ENCODE measurements around the gene THADA.
A peak's percentile ranks its signal among the peaks of the same experiment; 100 is the strongest.

THADA gene

GRCh38 chr2:43224571-43225092, 371.2 kb downstream of the THADA start:
- DNase-seq (ENCODE audit: low read depth in 3 of 3) = no peak

GRCh38 chr2:43224131-43224570, 371.7 kb downstream of the THADA start:
- peak; percentile 47 to 55 (median 50) for DNase-seq (ENCODE audit: low read depth in 3 of 3)

GRCh38 chr2:43223521-43224001, 372.3 kb downstream of the THADA start:
- no peak for DNase-seq (ENCODE audit: low read depth in 3 of 3)

GRCh38 chr2:43222475-43223309, 373.1 kb downstream of the THADA start:
- DNase-seq (ENCODE audit: low read depth in 3 of 3) = no peak

GRCh38 chr2:43221763-43222474, 373.9 kb downstream of the THADA start:
- peak in 1 of 3 experiments; percentile 22 for DNase-seq (ENCODE audit: low read depth in 3 of 3)

- DNase-seq (ENCODE audit: low read depth in 3 of 3) = no peak
Measured at GRCh38 chr2:43221124-43221762, 374.6 kb downstream of the THADA start.

GRCh38 chr2:43220760-43221123, 375.1 kb downstream of the THADA start:
- DNase-seq (ENCODE audit: low read depth in 3 of 3) = no peak

GRCh38 chr2:43220229-43220751, 375.5 kb downstream of the THADA start:
- DNase-seq (ENCODE audit: low read depth in 3 of 3) = no peak

GRCh38 chr2:43219383-43220228, 376.2 kb downstream of the THADA start:
- DNase-seq (ENCODE audit: low read depth in 3 of 3) = peak; percentile 24 to 57 (median 42)

- DNase-seq (ENCODE audit: low read depth in 3 of 3) = peak in 2 of 3 experiments; percentile 61 to 63
Measured at GRCh38 chr2:43218702-43219382, 377.0 kb downstream of the THADA start.

GRCh38 chr2:43218155-43218701, 377.6 kb downstream of the THADA start:
- DNase-seq (ENCODE audit: low read depth in 3 of 3) = no peak

- DNase-seq (ENCODE audit: low read depth in 3 of 3) = no peak
Measured at GRCh38 chr2:43217228-43218154, 378.3 kb downstream of the THADA start.

- DNase-seq (ENCODE audit: low read depth in 3 of 3) = no peak
Measured at GRCh38 chr2:43216629-43217028, 379.2 kb downstream of the THADA start.

- no peak for DNase-seq (ENCODE audit: low read depth in 3 of 3)
Measured at GRCh38 chr2:43215673-43216255, 380.1 kb downstream of the THADA start.

- DNase-seq (ENCODE audit: low read depth in 3 of 3) = no peak
Measured at GRCh38 chr2:43214253-43214652, 381.6 kb downstream of the THADA start.

- DNase-seq (ENCODE audit: low read depth in 3 of 3) = no peak
Measured at GRCh38 chr2:43212931-43213330, 382.9 kb downstream of the THADA start.

- DNase-seq (ENCODE audit: low read depth in 3 of 3) = no peak
Measured at GRCh38 chr2:43212216-43212835, 383.5 kb downstream of the THADA start.

All from stimulated activated CD4-positive, alpha-beta T cell treated with anti-CD3 and anti-CD28 coated beads, TNF-alpha, amount 100 ng/mL, for 4 hours (primary cell).